Retinal pigment epithelial cell (primary cell): ENCODE data around the gene USP17L24.
"Not testable (repeated sequence)": the region's sequence is repeated elsewhere in the genome, so short reads cannot be mapped to it uniquely, and the experiment has no call there.

Source experiments
- DNase-seq: peaks from one replicate; pipeline ENCODE4 v3.0.0-alpha.2; 2010; ENCODE audit warnings: low read depth
- H3K4me3 ChIP-seq: 2 replicates; pipeline ENCODE4 v1.5.1; 2011; ENCODE audit warnings: mild to moderate bottlenecking, low read length, control low read depth, moderate library complexity

USP17L24 gene, protein sequence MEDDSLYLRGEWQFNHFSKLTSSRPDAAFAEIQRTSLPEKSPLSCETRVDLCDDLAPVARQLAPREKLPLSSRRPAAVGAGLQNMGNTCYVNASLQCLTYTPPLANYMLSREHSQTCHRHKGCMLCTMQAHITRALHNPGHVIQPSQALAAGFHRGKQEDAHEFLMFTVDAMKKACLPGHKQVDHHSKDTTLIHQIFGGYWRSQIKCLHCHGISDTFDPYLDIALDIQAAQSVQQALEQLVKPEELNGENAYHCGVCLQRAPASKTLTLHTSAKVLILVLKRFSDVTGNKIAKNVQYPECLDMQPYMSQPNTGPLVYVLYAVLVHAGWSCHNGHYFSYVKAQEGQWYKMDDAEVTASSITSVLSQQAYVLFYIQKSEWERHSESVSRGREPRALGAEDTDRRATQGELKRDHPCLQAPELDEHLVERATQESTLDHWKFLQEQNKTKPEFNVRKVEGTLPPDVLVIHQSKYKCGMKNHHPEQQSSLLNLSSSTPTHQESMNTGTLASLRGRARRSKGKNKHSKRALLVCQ

DNA sequence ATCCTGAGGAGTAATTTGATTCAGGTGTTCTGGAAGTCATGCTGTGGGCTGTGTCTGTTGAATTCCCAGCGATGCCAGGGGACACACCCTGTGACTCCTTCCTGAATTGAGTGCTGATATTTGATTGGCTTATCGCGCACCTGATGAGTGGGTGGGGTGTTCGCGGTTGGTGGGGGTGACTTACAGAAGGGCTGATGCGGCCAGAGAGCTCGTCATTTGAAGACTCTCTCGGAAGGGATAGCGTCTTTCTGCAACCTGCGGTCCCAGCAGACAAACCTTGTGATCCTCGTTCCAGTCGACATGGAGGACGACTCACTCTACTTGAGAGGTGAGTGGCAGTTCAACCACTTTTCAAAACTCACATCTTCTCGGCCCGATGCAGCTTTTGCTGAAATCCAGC lies at the start of gene USP17L24:
TSS of gene USP17L24 (plus strand) at position 301 of the 400 bp plus-strand sequence. CDS start at position 301, 0 bp downstream.
- not testable (repeated sequence) for DNase-seq, H3K4me3 ChIP-seq

DNA sequence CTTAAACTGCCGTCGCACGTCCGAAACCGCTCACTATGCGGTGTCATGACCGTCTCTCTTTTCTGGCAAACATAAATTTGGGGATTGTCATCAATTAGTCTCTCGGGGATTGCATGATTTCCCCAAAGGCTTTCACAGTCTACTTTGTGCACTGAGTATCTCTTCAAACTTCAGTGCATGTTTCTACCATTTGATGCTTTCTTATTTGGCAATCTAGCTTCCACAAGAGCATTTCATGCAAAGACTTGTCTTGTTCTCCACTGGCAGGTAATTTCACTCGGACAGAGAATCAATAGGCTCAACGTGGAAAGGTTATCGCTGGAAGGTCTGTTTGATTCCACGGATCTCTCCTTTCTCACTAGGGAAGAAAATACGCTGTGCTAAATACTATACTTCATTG lies 774 bp upstream of the USP17L24 start:
- DNase-seq, H3K4me3 ChIP-seq: not testable (repeated sequence)

DNA sequence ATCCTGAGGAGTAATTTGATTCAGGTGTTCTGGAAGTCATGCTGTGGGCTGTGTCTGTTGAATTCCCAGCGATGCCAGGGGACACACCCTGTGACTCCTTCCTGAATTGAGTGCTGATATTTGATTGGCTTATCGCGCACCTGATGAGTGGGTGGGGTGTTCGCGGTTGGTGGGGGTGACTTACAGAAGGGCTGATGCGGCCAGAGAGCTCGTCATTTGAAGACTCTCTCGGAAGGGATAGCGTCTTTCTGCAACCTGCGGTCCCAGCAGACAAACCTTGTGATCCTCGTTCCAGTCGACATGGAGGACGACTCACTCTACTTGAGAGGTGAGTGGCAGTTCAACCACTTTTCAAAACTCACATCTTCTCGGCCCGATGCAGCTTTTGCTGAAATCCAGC lies 4.6 kb downstream of the USP17L24 start, which contains the start of gene USP17L25:
TSS of gene USP17L25 (plus strand) at position 301 of the 400 bp plus-strand sequence. CDS start at position 301, 0 bp downstream.
- not testable (repeated sequence) for DNase-seq, H3K4me3 ChIP-seq

DNA sequence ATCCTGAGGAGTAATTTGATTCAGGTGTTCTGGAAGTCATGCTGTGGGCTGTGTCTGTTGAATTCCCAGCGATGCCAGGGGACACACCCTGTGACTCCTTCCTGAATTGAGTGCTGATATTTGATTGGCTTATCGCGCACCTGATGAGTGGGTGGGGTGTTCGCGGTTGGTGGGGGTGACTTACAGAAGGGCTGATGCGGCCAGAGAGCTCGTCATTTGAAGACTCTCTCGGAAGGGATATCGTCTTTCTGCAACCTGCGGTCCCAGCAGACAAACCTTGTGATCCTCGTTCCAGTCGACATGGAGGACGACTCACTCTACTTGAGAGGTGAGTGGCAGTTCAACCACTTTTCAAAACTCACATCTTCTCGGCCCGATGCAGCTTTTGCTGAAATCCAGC lies 9.4 kb downstream of the USP17L24 start, which contains the start of gene USP17L26:
TSS of gene USP17L26 (plus strand) at position 301 of the 400 bp plus-strand sequence. CDS start at position 301, 0 bp downstream.
- H3K4me3 ChIP-seq, DNase-seq: not testable (repeated sequence)

DNA sequence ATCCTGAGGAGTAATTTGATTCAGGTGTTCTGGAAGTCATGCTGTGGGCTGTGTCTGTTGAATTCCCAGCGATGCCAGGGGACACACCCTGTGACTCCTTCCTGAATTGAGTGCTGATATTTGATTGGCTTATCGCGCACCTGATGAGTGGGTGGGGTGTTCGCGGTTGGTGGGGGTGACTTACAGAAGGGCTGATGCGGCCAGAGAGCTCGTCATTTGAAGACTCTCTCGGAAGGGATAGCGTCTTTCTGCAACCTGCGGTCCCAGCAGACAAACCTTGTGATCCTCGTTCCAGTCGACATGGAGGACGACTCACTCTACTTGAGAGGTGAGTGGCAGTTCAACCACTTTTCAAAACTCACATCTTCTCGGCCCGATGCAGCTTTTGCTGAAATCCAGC lies 14.1 kb downstream of the USP17L24 start, which contains the start of gene USP17L5:
TSS of gene USP17L5 (plus strand) at position 301 of the 400 bp plus-strand sequence. CDS start at position 301, 0 bp downstream.
- DNase-seq, H3K4me3 ChIP-seq: not testable (repeated sequence)

DNA sequence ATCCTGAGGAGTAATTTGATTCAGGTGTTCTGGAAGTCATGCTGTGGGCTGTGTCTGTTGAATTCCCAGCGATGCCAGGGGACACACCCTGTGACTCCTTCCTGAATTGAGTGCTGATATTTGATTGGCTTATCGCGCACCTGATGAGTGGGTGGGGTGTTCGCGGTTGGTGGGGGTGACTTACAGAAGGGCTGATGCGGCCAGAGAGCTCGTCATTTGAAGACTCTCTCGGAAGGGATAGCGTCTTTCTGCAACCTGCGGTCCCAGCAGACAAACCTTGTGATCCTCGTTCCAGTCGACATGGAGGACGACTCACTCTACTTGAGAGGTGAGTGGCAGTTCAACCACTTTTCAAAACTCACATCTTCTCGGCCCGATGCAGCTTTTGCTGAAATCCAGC lies 18.9 kb downstream of the USP17L24 start, which contains the start of gene USP17L27:
TSS of gene USP17L27 (plus strand) at position 301 of the 400 bp plus-strand sequence. CDS start at position 301, 0 bp downstream.
- not testable (repeated sequence) for DNase-seq, H3K4me3 ChIP-seq

DNA sequence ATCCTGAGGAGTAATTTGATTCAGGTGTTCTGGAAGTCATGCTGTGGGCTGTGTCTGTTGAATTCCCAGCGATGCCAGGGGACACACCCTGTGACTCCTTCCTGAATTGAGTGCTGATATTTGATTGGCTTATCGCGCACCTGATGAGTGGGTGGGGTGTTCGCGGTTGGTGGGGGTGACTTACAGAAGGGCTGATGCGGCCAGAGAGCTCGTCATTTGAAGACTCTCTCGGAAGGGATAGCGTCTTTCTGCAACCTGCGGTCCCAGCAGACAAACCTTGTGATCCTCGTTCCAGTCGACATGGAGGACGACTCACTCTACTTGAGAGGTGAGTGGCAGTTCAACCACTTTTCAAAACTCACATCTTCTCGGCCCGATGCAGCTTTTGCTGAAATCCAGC lies 23.6 kb downstream of the USP17L24 start, which contains the start of gene USP17L28:
TSS of gene USP17L28 (plus strand) at position 301 of the 400 bp plus-strand sequence. CDS start at position 301, 0 bp downstream.
- DNase-seq, H3K4me3 ChIP-seq: not testable (repeated sequence)

DNA sequence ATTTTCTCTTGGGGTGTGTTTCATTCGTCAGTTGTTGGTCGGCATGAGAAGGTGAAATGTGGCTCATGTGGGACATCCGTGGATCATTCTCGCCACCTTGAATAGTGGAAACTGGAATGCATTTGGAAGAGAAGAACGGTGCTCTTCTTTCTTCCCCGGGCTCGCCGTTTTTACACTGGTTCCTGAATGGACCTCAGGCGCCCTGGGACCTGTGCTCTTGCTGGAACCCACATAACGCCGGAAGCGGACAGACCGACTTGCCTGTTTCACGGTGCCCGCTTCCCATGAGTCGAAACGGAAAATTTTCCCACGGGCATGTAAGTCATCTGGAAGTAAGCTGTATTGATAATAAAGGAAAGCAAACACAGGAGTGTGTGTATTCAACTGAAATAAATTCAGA lies 25.9 kb downstream of the USP17L24 start:
- not testable (repeated sequence) for DNase-seq, H3K4me3 ChIP-seq

DNA sequence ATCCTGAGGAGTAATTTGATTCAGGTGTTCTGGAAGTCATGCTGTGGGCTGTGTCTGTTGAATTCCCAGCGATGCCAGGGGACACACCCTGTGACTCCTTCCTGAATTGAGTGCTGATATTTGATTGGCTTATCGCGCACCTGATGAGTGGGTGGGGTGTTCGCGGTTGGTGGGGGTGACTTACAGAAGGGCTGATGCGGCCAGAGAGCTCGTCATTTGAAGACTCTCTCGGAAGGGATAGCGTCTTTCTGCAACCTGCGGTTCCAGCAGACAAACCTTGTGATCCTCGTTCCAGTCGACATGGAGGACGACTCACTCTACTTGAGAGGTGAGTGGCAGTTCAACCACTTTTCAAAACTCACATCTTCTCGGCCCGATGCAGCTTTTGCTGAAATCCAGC lies 28.4 kb downstream of the USP17L24 start, which contains the start of gene USP17L29:
TSS of gene USP17L29 (plus strand) at position 301 of the 400 bp plus-strand sequence. CDS start at position 301, 0 bp downstream.
- not testable (repeated sequence) for H3K4me3 ChIP-seq, DNase-seq

DNA sequence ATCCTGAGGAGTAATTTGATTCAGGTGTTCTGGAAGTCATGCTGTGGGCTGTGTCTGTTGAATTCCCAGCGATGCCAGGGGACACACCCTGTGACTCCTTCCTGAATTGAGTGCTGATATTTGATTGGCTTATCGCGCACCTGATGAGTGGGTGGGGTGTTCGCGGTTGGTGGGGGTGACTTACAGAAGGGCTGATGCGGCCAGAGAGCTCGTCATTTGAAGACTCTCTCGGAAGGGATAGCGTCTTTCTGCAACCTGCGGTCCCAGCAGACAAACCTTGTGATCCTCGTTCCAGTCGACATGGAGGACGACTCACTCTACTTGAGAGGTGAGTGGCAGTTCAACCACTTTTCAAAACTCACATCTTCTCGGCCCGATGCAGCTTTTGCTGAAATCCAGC lies 37.9 kb downstream of the USP17L24 start, which contains the start of gene USP17L30:
TSS of gene USP17L30 (plus strand) at position 301 of the 400 bp plus-strand sequence. CDS start at position 301, 0 bp downstream.
- not testable (repeated sequence) for H3K4me3 ChIP-seq, DNase-seq
